Measurements from ENCODE around the gene RNF141. TPM values are rescaled to one million over a fixed set of nuclear protein-coding genes. Genes with fewer than 3 reads are reported as not detected.

RNF141 gene
- total and polyA plus RNA-seq, 10 of the 15 experiments (the other 5 are each of a cell fraction or from before 2014, with no cell fraction given): 7.6 to 36.8 (median 13.6) TPM

DNA sequence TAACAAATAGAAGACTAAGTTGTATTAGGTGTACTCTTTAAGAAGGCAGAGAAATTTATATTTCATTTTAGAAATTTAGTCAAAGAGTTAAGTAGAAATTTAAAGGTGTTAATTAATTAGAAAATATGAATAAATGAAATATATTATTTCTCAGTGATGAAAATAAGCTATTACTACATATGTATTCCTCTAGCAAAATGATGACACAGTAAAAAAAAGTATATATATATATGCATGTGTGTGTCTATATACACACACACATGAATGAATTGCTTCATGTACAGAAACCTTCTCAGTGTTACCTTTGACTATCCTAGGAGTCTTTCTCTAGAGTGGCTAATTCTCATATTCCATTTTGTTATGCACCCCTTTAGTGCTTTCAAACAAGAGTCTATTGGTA is 7.7 kb downstream of the RNF141 start (continued):
- TF ChIP-seq, protein P1, sequence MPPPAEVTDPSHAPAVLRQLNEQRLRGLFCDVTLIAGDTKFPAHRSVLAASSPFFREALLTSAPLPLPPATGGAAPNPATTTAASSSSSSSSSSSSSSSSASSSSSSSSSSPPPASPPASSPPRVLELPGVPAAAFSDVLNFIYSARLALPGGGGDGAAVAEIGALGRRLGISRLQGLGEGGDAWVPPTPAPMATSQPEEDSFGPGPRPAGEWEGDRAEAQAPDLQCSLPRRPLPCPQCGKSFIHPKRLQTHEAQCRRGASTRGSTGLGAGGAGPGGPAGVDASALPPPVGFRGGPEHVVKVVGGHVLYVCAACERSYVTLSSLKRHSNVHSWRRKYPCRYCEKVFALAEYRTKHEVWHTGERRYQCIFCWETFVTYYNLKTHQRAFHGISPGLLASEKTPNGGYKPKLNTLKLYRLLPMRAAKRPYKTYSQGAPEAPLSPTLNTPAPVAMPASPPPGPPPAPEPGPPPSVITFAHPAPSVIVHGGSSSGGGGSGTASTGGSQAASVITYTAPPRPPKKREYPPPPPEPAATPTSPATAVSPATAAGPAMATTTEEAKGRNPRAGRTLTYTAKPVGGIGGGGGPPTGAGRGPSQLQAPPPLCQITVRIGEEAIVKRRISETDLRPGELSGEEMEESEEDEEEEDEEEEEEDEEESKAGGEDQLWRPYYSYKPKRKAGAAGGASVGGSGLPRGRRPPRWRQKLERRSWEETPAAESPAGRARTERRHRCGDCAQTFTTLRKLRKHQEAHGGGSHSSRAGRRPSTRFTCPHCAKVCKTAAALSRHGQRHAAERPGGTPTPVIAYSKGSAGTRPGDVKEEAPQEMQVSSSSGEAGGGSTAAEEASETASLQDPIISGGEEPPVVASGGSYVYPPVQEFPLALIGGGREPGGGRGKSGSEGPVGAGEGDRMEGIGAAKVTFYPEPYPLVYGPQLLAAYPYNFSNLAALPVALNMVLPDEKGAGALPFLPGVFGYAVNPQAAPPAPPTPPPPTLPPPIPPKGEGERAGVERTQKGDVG (CRISPR knock-in tag; IDR thresholded peaks at IDR 0.05): no peak
- TF ChIP-seq NFYA (IDR thresholded peaks at IDR 0.05; ENCODE audit: borderline replicate concordance, low read depth, low read length) (no peak), HDGF (IDR thresholded peaks at IDR 0.05) (no peak), MYB (IDR thresholded peaks at IDR 0.05; ENCODE audit: borderline replicate concordance, low read depth, low read length) (no peak), NR2C2 (IDR thresholded peaks at IDR 0.05; ENCODE audit: borderline replicate concordance, control insufficient read depth, insufficient read length, low read depth) (no peak), SPI1 (IDR thresholded peaks at IDR 0.05; ENCODE audit: borderline replicate concordance, insufficient read depth, low read depth, low read length) (no peak)

DNA sequence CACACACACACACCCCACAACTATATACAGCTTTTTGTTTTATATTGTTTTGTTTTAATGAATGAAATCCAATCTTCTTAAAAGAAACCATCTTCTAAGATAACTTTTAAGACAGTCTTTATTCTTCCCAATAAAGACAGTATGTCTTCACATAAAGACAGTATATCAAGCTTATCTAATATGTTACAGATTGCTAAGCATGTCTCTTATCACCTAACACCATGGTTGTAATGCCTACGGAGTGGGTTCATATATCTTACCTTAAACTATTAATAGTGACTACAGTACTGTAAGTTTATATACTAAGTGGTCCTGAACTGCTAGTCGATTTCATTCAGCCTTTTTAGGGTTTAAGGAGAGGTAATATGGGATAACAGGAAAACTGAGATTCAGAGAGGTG is 8.5 kb downstream of the RNF141 start:
- BruUV-seq (replicated peaks): no TSS peak
- ChIA-PET POLR2A (no interaction called here), CTCF (interaction anchor here (1.6 to 3.4 kb wide), 3 partner anchors 8 to 16 kb away, joined by 3 to 29 read pairs (median 10); partner anchors contain the start of gene RNF141), RAD21 (ENCODE audit: unreplicated experiment) (interaction anchor here (1.5 kb wide), 1 partner anchor 9 kb away, joined by 5 read pairs; the partner anchor contains the start of gene RNF141), SMC1A (ENCODE audit: uncharacterized antibody, unreplicated experiment) (interaction anchor here (1.4 to 2.8 kb wide), 4 partner anchors 10 to 42 kb away, joined by 3 to 9 read pairs (median 4); no protein-coding TSS in a partner anchor)
- DNase-seq (ENCODE audit: low read depth, low spot score): no peak
- no peaks in the 10 kb centered on the region for H3K9me3 ChIP-seq (replicated peaks; ENCODE audit: control insufficient read depth, insufficient read depth, low read length)
- no peaks in the 10 kb centered on the region; the same call in 1 of the 2 replicates for H4K20me1 ChIP-seq (ENCODE audit: control insufficient read depth, insufficient read depth)
- no peak overlapping the region for H3K27ac ChIP-seq (ENCODE audit: control insufficient read depth, insufficient read depth)
- no peaks in the 10 kb centered on the region; a peak in 1 of 4 replicates for H3K27me3 ChIP-seq (replicated peaks in 1 of 2; ENCODE audit: control insufficient read depth in 2 of 2, insufficient read depth in 2 of 2, low read length in 1 of 2)
- H3K4me3 ChIP-seq: no peak overlapping the region
- 71% methylated on average over 2 of the region's 2 CpGs for WGBS (ENCODE audit: insufficient coverage, insufficient replicate concordance, low lambda C conversion rate, missing lambda C conversion rate)
- intact Hi-C loops (cut with micrococcal nuclease; ENCODE audit: unreplicated experiment): no loop called here
- ATAC-seq: no peak
- H3K36me3 ChIP-seq (ENCODE audit: control insufficient read depth in 2 of 2, insufficient read depth in 2 of 2, low read length in 1 of 2): no peaks in the 10 kb centered on the region; a peak in 1 of 4 replicates
- H3K79me2 ChIP-seq (ENCODE audit: control insufficient read depth, insufficient read depth, low read length): no peaks in the 10 kb centered on the region
- FAIRE-seq: no peak
- peaks cover 2% of the 10 kb centered on the region; the same call in 1 of the 2 replicates for H3K4me1 ChIP-seq (ENCODE audit: control insufficient read depth, insufficient read depth, low read length)
- H2AFZ ChIP-seq (ENCODE audit: control insufficient read depth, low read depth, low read length): no peak overlapping the region
- no peak overlapping the region for H3K4me2 ChIP-seq (ENCODE audit: control insufficient read depth, insufficient read depth)
- H3K9ac ChIP-seq (ENCODE audit: control insufficient read depth, insufficient read depth, low read length): no peak overlapping the region
- in situ Hi-C loops (cut with MboI): no loop called here
- no peak for TF ChIP-seq CBX3 (IDR thresholded peaks at IDR 0.05; ENCODE audit: borderline replicate concordance, low read depth)
- no peak for TF ChIP-seq SREBF1 (IDR thresholded peaks at IDR 0.05; ENCODE audit: low read length)

Data from GM12878 (cell line).